Lower leg skin (tissue), 3 donors: ENCODE measurements around the gene LKAAEAR1.

Source experiments
- CTCF ChIP-seq, 3 donors: fragments of 450-650 bp; IDR thresholded peaks; one replicate each; pipeline ENCODE4 v1.5.1; 2016; ENCODE audit warnings: antibody characterized with exemption in 3 of 3, mild to moderate bottlenecking in 3 of 3, moderate library complexity in 2 of 3
- POLR2A ChIP-seq, 2 donors: fragments of 450-650 bp; IDR thresholded peaks; one replicate each; pipeline ENCODE4 v1.6.1; 2016 to 2017; ENCODE audit warnings: antibody characterized with exemption in 2 of 2, mild to moderate bottlenecking in 1 of 2, moderate library complexity in 1 of 2

DNA sequence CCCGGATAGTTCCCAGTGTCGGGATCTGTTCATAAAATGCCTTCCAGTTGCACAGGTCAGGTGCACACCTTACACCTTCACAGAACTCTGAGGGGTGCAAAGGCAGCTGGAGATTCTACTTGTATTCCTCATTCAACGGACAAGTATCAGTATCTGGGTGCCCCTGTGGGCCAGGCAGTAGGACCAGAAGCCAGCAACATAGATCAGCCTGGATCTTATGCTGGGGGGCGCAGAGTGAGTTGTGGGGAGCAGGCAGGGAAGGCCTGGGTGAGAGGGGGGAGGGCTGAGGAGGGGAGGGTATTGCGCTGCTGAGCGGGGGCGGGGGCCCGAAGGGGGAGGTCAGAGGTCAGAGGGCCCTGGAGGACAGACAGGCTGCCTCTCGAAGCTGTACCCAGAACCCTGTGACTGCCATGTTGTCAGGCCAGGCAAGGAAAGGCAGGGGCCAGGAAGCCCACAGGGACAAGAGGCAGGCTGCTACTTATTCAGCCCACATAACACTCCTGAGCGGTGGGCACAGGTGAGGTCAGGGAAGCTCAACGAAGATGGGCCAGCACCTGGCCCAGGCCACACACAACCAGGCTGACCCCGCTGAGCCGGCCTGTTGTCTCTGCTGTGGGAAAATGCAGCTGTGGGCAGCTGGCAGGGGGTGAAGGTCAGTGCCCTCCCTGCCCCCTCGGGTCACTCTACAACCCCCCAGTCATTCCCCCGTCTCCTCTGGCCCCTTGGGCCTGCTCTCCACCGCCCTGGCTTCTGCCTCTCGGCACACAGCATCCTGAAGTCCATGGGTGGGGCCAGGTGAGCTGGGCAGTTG lies 3.2 kb downstream of the LKAAEAR1 start:
- no peak for TF ChIP-seq CTCF (IDR thresholded peaks at IDR 0.05)
- no peak for TF ChIP-seq POLR2A (IDR thresholded peaks at IDR 0.05)
